Chondrocyte (in vitro differentiated cells): Measurements from ENCODE around the gene KCNG4. TPM values are rescaled to one million over a fixed set of nuclear protein-coding genes. Genes with fewer than 3 reads are reported as not detected.

ENCODE experiments used
- DNase-seq: peaks from one replicate; pipeline ENCODE4 v3.0.0; 2021; ENCODE audit warnings: mixed read lengths, low spot score
- H3K27ac Mint-ChIP-seq: one replicate; pipeline ENCODE4 v1.8.0; 2021; ENCODE audit warnings: mild to moderate bottlenecking, moderate library complexity, mixed read lengths; ENCODE audit not compliant: unreplicated experiment
- H3K27me3 Mint-ChIP-seq: 2 replicates; pipeline ENCODE4 v1.8.0; 2021; ENCODE audit warnings: low read depth, mixed read lengths
- H3K36me3 Mint-ChIP-seq: 2 replicates; pipeline ENCODE4 v1.8.0; 2021; ENCODE audit warnings: low read depth, mixed read lengths
- H3K4me1 Mint-ChIP-seq: 2 replicates; pipeline ENCODE4 v1.8.0; 2021; ENCODE audit warnings: low read depth, mild to moderate bottlenecking, mixed read lengths
- H3K4me3 Mint-ChIP-seq: one replicate; pipeline ENCODE4 v1.8.0; 2021; ENCODE audit warnings: mild to moderate bottlenecking, moderate library complexity, mixed read lengths; ENCODE audit not compliant: unreplicated experiment
- H3K9me3 Mint-ChIP-seq: 2 replicates; pipeline ENCODE4 v1.8.0; 2021; ENCODE audit warnings: low read depth, mixed read lengths
- CTCF ChIP-seq: fragments of 200-600 bp; sonication (generic); IDR thresholded peaks from 2 replicates; pipeline ENCODE4 v1.5.0; 2021; ENCODE audit warnings: antibody characterized with exemption, mild to moderate bottlenecking, moderate library complexity
- total RNA-seq: library from RNA; stranded (reverse); gene quantifications from 3 replicates; pipeline ENCODE4 v1.2.1, GENCODE V29; 2021

The KCNG4 gene
- total RNA-seq, 1 donor from 2014 or later, result not detected

GRCh38 chr16:84252184-84252583 is 12.4 kb upstream of the KCNG4 start:
- DNase-seq, result no peak
- Mint-ChIP-seq H3K27ac (no peak overlapping the region), H3K9me3 (no peaks in the 10 kb centered on the region), H3K4me1 (no peaks in the 10 kb centered on the region), H3K4me3 (no peak overlapping the region), H3K27me3 (peaks cover 62% of the 10 kb centered on the region), H3K36me3 (no peaks in the 10 kb centered on the region)
- no peak for TF ChIP-seq CTCF

DNA sequence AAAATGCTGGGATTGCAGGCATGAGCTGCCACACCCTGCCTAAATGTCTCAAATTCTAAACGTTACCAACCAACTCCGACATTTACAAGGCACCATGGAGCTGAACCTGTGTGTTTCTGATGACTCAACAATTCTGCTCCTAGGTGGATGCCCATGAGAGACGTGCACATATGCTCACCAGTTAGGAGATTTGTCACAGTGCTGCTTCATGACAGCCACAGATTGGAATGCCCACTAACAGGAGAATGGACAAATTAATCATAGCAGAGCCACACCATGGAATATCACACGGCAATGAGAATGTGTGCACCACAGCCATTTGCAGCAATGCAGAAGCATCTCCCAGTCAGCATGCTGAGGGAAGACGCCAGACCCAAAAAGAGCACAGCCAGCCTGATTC is 8.0 kb upstream of the KCNG4 start:
- H3K36me3 Mint-ChIP-seq, result peaks cover 4% of the 10 kb centered on the region
- no peak overlapping the region for H3K27ac Mint-ChIP-seq
- DNase-seq, result no peak

GRCh38 chr16:84247331-84247730 is 7.5 kb upstream of the KCNG4 start:
- Mint-ChIP-seq H3K4me1 (no peaks in the 10 kb centered on the region), H3K27me3 (peaks cover 66% of the 10 kb centered on the region), H3K27ac (no peak overlapping the region), H3K36me3 (peaks cover 4% of the 10 kb centered on the region), H3K9me3 (peaks cover 6% of the 10 kb centered on the region), H3K4me3 (no peak overlapping the region)
- DNase-seq, result peak; percentile 2
- TF ChIP-seq CTCF, result no peak

More for the DNA sequence above, 8.0 kb upstream of the KCNG4 start:
- Mint-ChIP-seq H3K27me3 (peaks cover 67% of the 10 kb centered on the region), H3K9me3 (peaks cover 6% of the 10 kb centered on the region), H3K4me1 (no peaks in the 10 kb centered on the region), H3K4me3 (no peak overlapping the region)
- no peak for TF ChIP-seq CTCF

DNA sequence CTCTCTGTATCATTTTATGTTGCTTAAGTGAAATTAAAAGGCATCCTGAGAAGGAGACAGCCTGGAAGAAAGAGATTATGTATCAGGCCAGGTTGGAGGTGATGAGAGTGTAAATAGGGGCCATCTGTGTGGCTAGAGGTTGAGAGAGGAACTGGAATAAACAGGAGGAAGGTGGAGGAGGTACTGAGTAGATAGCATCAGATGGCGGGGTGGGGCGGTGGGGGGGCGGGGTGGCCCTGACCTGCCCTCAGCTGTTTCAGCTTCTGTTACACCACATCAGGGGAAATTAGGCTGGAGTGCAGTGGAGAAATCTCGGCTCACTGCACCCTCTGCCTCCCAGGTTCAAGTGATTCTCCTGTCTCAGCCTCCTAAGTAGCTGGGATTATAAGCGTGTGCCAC is 6.9 kb upstream of the KCNG4 start:
- DNase-seq, result peak; percentile 1
- no peak for TF ChIP-seq CTCF
- no peaks in the 10 kb centered on the region for H3K4me1 Mint-ChIP-seq
- peaks cover 6% of the 10 kb centered on the region for H3K9me3 Mint-ChIP-seq
- H3K27me3 Mint-ChIP-seq, result peaks cover 61% of the 10 kb centered on the region
- no peak overlapping the region for H3K27ac Mint-ChIP-seq
- no peak overlapping the region for H3K4me3 Mint-ChIP-seq
- H3K36me3 Mint-ChIP-seq, result peaks cover 4% of the 10 kb centered on the region

GRCh38 chr16:84245956-84246678 is 6.3 kb upstream of the KCNG4 start:
- H3K27me3 Mint-ChIP-seq, result peaks cover 61% of the 10 kb centered on the region
- peaks cover 4% of the 10 kb centered on the region for H3K36me3 Mint-ChIP-seq
- DNase-seq, result no peak
- H3K27ac Mint-ChIP-seq, result no peak overlapping the region
- peaks cover 6% of the 10 kb centered on the region for H3K9me3 Mint-ChIP-seq
- H3K4me3 Mint-ChIP-seq, result no peak overlapping the region
- H3K4me1 Mint-ChIP-seq, result no peaks in the 10 kb centered on the region
- no peak for TF ChIP-seq CTCF
